Stimulated activated CD4-positive, alpha-beta T cell treated with anti-CD3 and anti-CD28 coated beads, Interleukin-12 subunit alpha, Interleukin-12 subunit beta, amount 100 ng/mL, for 48 hours (primary cell): ENCODE data around the gene APOBEC3B.
A peak's percentile ranks its signal among the peaks of the same experiment; 100 is the strongest.
"Not testable (repeated sequence)": the region's sequence is repeated elsewhere in the genome, so short reads cannot be mapped to it uniquely, and the experiment has no call there.

Experiments
- DNase-seq, 3 donors: peaks; one replicate each; pipeline ENCODE4 v3.0.0-alpha.2; 2020; ENCODE audit warnings: low read depth in 2 of 3, low spot score in 1 of 3

APOBEC3B gene

DNA sequence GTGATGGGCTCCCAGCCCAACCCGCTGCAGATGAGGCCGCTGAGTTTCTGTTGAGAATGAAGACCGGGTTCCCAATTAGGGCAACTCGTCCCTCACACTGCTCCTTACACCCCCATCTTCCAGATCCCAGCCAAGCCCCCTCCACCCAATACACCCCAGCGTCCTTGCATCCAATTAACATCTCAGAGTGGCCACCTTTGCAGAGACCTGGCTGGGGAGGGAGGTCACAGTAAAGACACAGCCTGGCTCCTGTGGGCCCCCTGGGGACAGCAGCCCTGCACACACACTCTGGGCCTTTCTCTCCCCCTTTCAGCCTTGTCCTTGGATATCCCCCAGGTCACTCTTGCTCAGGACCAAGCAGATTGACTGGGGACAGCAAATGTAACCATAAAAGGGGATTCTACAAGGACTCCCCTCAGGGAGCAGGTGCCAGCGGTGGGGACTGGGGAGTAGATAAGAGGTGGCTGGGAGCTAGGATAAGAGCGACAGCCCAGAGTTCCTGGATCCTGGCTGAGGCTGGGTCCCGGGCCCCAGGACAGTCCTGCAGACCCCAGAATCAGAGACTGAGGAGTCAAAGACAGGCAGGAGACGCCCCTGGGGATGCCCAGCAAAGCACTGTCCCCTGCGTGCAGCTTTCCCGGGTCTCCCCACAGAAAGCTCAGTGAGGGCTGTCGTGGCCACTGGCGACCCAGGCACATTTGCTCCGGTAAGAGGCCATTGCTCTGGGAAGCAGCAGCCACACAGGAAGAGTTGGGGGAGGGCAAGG lies 16.4 kb upstream of the APOBEC3B start:
- DNase-seq = no peak

DNA sequence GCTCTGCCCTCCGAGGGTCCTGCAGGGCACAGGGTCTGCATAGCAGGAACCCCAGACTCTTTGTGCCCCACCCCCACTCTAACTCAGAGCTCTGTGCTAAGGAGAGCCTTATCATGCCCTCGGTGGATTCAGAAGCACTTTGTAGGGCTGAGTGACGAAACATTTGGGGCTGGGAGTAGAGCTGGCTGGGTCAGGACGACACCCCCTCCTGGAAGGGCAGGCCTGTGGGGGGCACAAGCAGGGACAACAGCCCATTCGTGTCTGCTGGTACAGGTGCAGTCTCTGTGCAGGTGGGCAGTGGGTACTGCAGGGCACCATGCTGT lies 15.8 kb upstream of the APOBEC3B start:
- DNase-seq = no peak

DNA sequence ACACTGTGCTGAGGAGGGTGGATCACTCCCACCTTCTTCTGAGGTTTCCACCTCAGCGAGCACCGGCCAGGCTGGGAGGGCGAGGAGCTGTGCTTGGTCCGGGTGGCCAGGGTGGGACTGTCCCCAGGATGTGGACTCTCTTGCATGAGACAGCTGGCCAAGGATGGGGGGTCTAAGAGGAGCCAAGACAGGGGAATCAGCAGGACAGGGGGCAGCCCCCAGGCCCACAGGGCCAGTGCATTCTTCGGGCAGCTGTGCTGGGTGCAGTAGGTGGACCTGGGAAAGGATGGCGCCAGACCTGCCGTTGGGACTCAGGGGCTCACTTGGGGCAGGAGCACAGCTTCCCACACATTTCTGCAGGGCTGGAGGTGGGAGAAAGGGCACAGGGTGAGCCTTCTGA lies 15.2 kb upstream of the APOBEC3B start:
- no peak for DNase-seq

DNA sequence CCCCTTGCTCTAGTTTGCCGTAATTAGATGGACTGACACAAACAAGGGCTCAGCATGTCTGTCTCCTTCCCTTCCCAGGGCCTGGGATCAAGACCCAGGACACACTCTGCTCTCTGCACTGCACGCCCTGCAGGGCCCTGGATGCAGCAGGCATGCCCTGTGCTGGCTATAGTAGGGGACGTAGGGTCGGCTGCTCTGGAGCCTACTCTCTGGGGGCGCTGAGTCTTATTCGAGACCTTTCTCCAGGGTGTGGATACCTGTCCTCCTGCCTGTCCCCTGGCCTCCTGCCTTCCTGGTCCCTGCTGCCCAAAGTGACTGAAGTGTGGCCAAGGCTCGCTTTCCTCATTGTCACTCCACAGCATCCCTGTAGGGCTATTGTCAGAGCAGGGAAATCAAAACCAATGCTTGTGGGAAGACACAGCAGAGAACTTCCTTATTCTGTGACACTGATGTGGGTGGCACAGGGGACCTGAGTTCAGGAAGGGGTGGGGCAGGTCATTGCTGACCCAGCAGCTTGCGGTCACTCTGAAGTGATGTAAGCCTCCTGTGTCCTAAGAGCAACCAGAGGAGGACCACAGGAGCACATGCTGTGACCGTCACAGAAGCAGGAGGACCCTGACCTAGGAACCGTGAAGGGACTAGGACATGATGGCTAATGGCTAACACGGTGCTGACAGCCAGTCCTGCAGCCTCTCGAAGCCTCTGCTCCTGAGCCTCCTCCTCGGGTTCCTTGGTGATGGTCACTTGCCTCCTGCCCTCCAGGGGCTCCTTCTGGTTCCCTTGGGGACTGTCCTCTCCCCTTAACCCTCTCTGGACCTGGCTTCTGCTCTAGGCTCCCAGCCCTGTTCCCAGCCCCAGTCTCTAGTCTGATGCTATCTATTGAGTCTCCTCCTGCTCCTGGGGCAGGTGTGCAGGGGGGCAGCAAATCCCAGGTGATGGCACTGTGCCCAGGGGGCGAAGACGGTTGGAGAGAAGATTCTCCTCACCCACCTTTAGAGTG lies 14.4 kb upstream of the APOBEC3B start:
- no peak for DNase-seq

DNA sequence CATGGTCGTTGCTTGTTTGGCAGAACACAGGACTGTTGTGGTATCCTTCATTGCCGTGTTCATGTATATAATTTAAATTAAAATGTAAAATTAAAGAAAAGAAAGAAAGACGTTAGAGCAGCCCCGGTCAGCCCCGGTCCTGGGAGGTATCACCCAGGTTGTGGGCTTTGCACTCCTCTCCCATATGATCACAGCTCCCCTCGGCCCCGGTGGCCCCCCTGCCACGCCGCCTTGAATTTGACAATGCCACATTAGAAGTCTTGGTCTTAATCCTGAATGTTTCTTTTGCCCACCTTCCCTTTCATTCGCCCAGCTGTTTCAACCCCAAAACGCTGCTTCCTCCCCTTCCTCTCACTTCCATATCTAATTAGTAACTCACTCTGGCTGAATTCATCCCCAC lies 13.3 kb upstream of the APOBEC3B start:
- DNase-seq = no peak

DNA sequence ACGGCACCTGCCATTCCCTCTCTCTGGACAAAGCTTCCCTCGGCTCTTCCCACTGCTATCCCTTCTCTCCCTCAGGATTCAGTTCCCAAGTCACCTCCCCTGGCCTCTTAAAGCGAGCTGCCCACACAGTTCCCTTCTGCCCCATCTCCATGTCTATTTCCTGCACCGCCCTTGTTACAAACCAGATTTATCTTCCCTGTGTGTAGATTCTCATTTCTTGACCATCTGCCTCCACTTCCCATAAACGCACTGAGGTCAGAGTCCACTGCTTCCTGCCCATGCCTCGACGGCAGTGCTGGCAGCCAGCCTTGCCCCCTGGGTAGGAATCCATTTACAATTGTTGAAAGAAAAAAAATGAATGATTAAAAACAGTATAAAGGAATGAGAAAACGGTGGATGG lies 11.6 kb upstream of the APOBEC3B start:
- no peak for DNase-seq

DNA sequence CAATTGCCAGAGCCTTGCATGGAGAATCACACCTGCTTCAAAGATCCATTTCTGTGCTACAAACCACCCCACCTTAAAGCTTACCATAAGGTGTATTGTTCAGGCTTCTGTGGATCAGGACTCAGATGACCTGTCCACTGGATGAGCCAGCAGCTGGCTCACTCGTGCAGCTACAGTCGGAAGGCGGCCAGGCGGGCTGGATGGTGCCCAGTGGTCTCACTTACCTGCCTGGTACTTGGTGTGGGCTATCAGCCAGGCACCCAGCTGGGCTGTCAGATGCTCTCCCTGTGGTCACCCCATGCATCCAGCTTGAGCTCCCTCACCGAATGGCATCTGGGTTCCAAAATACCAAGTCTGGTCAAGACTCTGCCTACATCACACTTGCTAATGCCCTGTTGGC lies 10.9 kb upstream of the APOBEC3B start:
- DNase-seq = no peak

DNA sequence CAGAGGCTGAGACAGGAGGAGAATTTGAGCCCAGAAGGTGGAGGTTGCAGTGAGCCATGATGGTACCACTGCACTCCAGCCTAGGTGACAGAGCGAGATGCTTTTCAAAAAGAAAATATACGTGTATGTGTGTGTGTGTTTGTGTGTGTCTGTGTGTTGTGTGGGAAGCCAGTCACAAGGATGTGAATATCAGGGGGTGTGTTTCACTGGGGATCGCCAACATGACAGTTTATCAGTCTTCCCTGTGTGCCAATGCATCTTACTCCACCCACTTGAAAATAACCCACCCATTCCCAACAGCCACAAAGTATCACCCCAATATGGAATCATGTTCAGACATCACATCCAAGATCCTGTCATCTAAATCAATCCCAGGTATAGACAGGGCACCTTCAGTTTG lies 10.4 kb upstream of the APOBEC3B start:
- no peak for DNase-seq

DNA sequence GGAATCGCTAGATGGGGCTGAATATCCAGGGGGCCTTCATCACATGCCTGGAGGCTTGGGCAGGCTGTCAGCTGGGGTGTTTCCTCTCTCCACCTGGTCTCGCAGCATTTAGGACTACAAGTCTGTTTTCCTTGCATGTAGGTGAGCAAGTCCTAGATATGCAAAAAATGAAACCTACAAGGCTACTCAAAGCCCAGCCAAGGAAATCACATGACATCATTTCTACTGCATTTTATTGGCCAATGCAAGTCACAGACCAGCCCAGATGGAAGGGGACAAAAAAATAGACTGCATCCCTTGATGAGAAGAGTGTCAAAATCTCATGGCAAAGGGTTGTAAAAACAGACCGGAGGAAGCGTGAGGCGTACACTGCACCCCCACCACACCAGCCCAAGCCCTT lies 9.6 kb upstream of the APOBEC3B start:
- no peak for DNase-seq

DNA sequence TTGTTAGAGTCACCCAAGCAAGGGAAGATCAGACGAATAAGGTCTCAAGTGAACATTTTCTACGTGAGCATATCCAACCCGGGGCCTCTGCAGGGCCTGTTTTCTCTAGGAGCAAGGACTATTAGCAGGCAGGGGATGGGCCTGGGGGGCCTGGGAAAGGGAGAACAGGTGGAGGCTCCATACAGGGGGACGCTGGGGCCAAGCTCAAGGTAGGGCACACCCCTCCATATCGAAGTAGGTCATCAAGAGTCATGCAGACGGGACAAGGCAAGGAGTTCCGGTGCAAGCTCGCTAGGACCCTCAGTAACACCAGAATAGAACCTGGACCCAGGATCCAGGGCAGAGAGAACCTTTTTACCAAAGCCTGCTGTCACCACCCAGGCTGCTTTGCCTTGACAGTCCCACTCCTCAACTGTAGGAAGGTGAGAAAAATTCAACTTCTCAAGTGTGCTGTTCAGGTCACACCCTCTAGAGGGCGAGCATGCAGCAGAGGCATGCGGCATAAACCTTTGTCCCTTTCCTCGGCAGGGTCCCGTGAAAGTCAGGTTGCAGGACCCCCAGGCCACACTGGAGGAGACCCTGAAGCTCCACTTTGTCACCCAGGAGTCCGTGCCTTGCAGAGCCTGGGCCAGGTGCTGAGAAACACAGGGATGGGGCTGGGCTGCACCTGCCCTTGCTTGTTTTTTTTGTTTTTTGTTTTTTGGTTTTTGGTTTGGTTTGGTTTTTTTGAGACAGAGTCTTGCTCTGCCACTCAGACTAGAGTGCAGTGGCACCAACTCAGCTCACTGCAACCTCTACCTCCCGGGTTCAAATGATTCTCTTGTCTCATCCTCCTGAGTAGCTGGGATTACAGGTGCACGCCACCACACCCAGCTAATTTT lies 8.6 kb upstream of the APOBEC3B start:
- DNase-seq = peak; percentile 15 to 57 (median 26)

DNA sequence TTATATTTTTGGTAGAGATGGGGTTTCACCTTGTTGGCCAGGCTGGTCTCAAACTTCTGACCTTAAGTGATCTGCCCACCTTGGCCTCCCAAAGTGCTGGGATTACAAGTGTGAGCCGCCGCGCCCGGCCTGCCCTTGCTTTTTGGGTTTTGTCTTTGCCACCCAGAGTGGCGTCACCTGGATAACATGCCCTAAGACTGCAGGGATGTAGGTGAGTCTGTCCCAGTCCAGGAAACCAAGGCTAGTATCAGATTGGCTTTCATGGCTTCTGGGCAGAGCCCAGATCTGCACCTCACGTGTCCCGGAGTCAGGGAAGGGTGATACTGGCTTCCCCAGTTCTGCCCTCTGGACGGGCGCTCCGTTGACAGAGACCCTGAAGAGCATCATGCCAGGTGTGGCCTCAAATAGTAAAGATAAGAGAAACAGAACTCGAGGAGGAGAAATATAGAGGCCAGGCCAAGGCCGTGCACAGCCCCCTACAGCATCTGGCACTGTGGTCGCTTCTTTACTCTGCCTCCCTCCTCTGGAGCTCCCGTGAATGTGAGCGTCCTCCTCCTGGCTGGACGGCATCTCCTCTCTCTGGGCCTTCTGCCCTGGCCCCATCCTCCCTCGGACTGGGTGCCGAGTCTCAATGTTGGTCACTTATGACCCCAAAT lies 7.8 kb upstream of the APOBEC3B start:
- DNase-seq = no peak

DNA sequence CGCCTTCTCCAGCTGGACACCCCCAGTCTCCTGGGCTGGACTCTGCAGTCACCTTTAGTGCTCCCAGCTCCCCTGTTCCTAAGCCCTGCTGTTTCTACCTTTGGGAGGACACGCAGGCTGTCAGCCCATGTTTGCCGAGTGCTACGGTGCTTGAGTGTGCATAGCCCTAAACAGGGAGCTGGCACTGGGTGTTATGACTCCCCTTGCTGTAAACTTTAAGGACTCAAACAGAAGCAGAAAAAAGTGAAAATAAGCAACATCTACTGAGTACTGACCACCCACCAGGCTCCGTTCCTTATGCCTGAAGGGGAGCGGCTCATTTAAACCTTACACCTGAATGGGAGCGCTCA lies 7.3 kb upstream of the APOBEC3B start:
- DNase-seq = no peak

DNA sequence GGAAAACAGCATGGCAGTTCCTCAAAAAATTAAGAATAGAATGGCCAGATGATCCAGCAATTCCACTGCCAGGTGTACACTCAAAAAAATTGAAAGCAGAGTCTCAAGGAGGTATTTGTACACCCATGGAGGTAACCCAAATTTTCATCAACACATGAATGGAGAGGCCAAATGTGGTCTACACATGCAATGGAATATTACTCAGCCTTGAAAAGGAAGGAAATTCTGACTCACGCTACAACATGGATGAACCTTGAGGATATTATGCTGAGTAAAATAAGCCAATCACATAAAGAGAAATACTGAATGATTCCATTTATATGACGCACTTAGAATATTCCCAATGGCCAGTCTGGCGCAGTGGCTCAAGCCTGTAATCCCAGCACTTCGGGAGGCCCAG lies 4.9 kb upstream of the APOBEC3B start:
- not testable (repeated sequence) for DNase-seq

DNA sequence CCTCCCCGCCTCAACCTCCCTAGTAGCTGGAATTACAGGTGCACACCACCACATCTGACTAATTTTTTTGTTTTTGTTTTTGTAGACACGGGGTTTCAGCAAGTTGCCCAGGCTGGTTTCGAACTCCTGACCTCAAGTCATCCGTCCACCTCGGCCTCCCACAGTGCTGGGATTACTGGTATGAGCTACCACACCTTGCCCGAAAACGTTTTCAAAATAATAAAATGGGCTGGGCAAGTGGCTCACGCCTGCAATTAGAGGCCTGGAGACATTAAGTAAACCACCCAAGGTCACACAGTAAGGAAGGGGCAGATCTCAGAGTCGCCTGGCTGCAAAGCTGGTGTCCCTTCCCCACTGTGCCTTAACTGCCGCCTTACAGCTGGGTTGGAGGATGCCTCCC lies 1.6 kb upstream of the APOBEC3B start:
- not testable (repeated sequence) for DNase-seq

DNA sequence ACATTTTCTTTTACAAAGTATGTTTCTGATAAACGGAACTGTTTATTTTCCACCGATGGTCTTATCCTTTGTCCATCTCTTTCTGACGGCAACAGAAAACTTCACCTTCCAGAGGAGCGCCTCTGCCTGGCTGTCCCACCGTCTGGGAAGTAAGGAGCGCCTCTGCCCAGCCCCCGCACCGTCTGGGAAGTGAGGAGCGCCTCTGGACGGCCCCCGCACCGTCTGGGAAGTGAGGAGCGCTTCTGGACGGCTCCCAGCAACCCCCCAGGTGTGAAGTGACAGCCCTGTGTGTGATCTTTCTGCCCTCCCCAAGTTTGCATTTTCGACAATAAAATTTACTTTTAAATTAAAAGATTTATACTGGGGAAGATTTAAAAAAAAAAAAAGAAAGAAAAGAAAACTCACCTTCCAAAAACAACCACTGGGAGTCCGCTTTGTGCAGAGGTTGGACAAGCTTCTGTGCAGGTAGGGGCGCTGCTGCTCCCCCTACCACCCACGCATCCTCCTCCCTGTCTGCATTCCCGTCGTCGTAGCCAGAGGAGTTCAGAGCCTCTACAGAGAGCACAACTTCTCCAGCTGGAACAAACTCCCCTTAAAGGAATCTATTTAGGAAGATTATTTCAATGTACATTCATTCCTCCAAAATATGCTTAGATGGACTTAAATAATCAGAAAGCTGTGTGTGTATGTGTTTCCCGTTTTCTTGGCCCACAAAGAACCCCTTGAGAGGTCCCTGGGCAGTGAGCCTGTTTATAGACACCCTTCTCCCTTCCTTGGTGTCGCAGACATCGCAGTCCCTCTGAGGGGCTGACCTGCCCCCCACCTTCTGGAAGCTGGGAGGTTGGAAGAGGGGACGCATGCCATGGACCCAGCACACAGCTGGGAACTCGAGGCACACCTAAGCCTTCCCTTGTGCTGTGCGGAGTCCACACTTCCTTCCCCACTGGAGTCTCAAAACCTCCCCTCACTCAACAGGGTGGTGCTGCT lies 849 bp upstream of the APOBEC3B start:
- no peak for DNase-seq

DNA sequence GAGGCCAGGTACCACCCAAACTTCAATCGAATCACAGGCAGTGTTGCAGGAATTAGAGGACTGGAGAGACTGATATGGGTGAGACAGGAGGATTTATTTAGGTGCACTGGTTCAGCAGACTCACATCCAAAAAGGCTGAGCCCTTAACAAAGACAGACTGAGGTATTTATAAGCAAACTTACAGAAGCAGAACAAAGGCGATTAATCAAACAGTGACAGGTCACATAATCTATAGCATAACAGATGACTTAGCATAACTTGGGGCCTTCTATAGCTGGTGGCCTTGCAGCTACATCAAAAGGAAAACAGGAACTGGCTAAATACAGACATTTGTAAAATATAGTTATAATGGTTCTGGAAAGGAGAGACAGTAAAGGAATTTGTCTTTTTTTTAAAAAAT lies 2.1 kb downstream of the APOBEC3B start:
- DNase-seq = no peak

DNA sequence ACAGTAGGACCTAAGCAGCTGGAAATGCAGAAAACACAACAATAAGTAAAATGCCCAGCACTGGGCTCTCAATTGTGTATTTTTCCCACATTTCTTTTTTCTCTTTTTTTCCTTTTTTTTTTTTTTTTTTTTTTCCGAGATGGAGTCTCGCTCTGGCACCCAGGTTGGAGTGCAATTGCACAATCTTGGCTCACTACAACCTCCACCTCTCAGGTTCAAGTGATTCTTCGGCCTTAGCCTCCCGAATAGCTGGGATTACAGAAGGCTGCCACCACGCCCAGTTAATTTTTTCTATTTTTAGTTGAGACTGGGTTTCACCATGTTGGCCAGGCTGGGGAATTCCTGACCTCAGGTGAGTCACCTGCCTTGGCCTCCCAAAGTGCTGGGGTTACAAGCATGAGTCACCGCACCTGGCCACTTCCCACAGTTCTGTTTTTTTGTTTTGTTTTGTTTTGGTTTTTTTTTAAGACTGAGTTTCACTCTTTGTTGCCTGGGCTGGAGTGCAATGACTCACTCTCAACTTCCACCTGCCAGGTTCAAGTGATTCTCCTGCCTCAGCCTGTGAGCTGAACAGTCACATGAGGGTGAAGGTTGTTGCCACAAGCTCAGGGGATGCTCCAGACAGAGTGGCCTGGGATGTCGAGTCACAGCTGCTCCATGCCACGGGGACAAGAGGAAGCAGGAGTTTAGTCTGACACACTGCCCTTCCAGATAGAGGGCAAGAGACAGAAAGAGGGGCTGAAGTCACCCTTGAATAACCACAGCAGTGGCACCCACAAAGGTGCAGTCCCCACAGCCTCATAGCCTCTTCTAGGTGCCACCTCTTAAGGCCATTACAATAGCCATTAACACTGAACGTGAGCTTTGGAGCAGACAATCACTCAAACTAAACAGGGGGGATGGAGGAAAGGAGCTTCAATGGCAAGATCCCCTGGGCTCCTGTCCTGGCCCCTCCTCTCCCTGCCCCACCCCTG lies 2.9 kb downstream of the APOBEC3B start:
- peak; percentile 61 to 83 (median 71) for DNase-seq

DNA sequence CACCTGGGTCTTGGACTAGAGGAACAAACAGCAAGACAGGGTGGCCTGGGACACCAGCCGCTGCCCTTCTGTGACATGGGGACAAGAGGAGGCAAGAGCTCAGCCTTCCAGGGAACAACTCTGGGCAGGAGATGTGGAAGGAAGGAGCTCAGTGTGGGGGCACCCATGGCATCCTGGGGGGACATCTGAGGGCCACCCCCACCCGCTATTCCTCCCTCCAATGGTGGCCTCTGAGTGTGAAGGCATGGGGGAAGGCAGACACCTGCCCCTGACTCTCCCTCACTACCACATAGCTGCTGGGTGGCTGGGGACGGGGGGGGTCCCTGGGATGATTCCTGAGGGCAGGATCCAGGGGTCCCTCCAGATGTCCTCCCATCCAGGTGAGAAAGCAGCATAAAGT lies 4.5 kb downstream of the APOBEC3B start:
- DNase-seq = no peak
